HCT116 (cell line): ENCODE results near the gene YTHDF1. TPM values are rescaled to one million over a fixed set of nuclear protein-coding genes. Genes with fewer than 3 reads are reported as not detected.

Experiments used
- ATAC-seq: fragments of 200-7000 bp; cut with Tn5 transposase; 2 replicates; pipeline ENCODE4 v1.9.1; 2020; ENCODE audit warnings: mild to moderate bottlenecking, moderate library complexity
- BruUV-seq: library from RNA; stranded (reverse); fragments of 400-500 nt; replicated peaks from 2 replicates; lab custom pipeline; 2021; lab: Mats Ljungman, UMichigan
- CTCF ChIA-PET: fragments of 300-600 bp; sonication (Branson Sonifier 250); formaldehyde crosslinking; loops from one replicate; lab custom pipeline; 2021; ENCODE audit warnings: antibody characterized with exemption; lab: Charles Lee
- POLR2A ChIA-PET: fragments of 300-600, 350-600 bp; sonication (Branson Sonifier 250); formaldehyde crosslinking; loops from one replicate; lab custom pipeline; 2021; ENCODE audit warnings: antibody characterized with exemption; lab: Charles Lee
- RAD21 ChIA-PET, 2 experiments: fragments of 300-600 bp; sonication (Branson Sonifier 250); formaldehyde crosslinking; loops; one replicate each; lab custom pipeline; 2023; ENCODE audit warnings: low total read pairs in 2 of 2; ENCODE audit not compliant: uncharacterized antibody in 2 of 2, unreplicated experiment in 2 of 2, low non-redundant PET in 1 of 2; lab: Charles Lee
- DNase-seq: peaks from one replicate; pipeline ENCODE4 v3.0.0-alpha.2; 2010; ENCODE audit warnings: low read depth, low spot score
- H2AFZ ChIP-seq: fragments of 200-600 bp; shearing (Covaris generic), sonication (generic); 2 replicates; pipeline ENCODE4 v1.6.1; 2017; ENCODE audit warnings: low read depth, mixed run types, mixed read lengths, antibody characterized with exemption, low read length; ENCODE audit not compliant: poor library complexity, severe bottlenecking
- H3K27ac ChIP-seq: 2 replicates; pipeline ENCODE4 v1.5.1; 2012; ENCODE audit warnings: low read depth, low read length
- H3K27me3 ChIP-seq: fragments of 200-600 bp; sonication (generic); 2 replicates; pipeline ENCODE4 v1.6.1; 2016; ENCODE audit warnings: mixed run types, low read length, mixed read lengths; ENCODE audit not compliant: insufficient read depth
- H3K36me3 ChIP-seq, 2 experiments: fragments of 200-500 bp in 1 of 2; fragments of 200-600 bp in 1 of 2; sonication (Bioruptor generic) in 1 of 2; sonication (generic) in 1 of 2; 2 replicates each; pipeline versions ENCODE4 v1.5.1 to v1.6.1; 2014 to 2016; ENCODE audit warnings: low read length in 2 of 2, inconsistent platforms in 1 of 2, mixed read lengths in 1 of 2, mixed run types in 1 of 2; ENCODE audit not compliant: insufficient read depth in 2 of 2, control insufficient read depth in 1 of 2
- H3K4me1 ChIP-seq, 2 experiments: fragments of 200-600 bp in 1 of 2; sonication (generic) in 1 of 2; 2 replicates each; pipeline versions ENCODE4 v1.5.1 to v1.6.1; 2012 to 2017; ENCODE audit warnings: low read length in 2 of 2, inconsistent platforms in 1 of 2, mild to moderate bottlenecking in 1 of 2, mixed read lengths in 1 of 2, mixed run types in 1 of 2, moderate library complexity in 1 of 2; ENCODE audit not compliant: insufficient read depth in 2 of 2, control insufficient read depth in 1 of 2
- H3K4me2 ChIP-seq: fragments of 200-600 bp; sonication (generic); 2 replicates; pipeline ENCODE4 v1.6.1; 2017; ENCODE audit warnings: mixed run types, low read length, mixed read lengths
- H3K4me3 ChIP-seq, 2 experiments: fragments of 200-600 bp in 1 of 2; sonication (generic) in 1 of 2; replicated peaks in 1 of 2; 2 replicates each; pipeline ENCODE4 v1.5.1; 2011 to 2016; ENCODE audit warnings: low read length in 2 of 2, control low read depth in 1 of 2, low read depth in 1 of 2, mild to moderate bottlenecking in 1 of 2, mixed read lengths in 1 of 2, mixed run types in 1 of 2
- H3K79me2 ChIP-seq: fragments of 200-600 bp; sonication (generic); 2 replicates; pipeline ENCODE4 v1.6.1; 2017; ENCODE audit warnings: mild to moderate bottlenecking, mixed run types, low read length, moderate library complexity, mixed read lengths; ENCODE audit not compliant: insufficient read depth
- H3K9ac ChIP-seq: fragments of 200-600 bp; sonication (generic); 2 replicates; pipeline ENCODE4 v1.6.1; 2016; ENCODE audit warnings: low read length, mixed read lengths
- H3K9me2 ChIP-seq: fragments of 200-600 bp; sonication (generic), shearing (Covaris generic); 2 replicates; pipeline ENCODE4 v1.6.1; 2017; ENCODE audit warnings: mixed run types, mild to moderate bottlenecking, moderate library complexity; ENCODE audit not compliant: insufficient read depth
- H3K9me3 ChIP-seq, 2 experiments: fragments of 200-500 bp in 1 of 2; fragments of 200-600 bp in 1 of 2; sonication (Bioruptor generic) in 1 of 2; sonication (generic) in 1 of 2; 2 replicates each; pipeline ENCODE4 v1.6.1; 2014 to 2017; ENCODE audit warnings: low read length in 2 of 2, mixed read lengths in 2 of 2, inconsistent platforms in 1 of 2, low read depth in 1 of 2, mild to moderate bottlenecking in 1 of 2, mixed run types in 1 of 2, moderate library complexity in 1 of 2; ENCODE audit not compliant: control insufficient read depth in 1 of 2, insufficient read depth in 1 of 2
- H4K20me1 ChIP-seq: fragments of 200-600 bp; sonication (generic), shearing (Covaris generic); 2 replicates; pipeline ENCODE4 v1.6.1; 2017; ENCODE audit warnings: mixed run types, mild to moderate bottlenecking, moderate library complexity; ENCODE audit not compliant: insufficient read depth
- CBX3 ChIP-seq: IDR thresholded peaks from 2 replicates; pipeline ENCODE4 v1.6.1; 2012; ENCODE audit warnings: low read depth
- CEBPB ChIP-seq: IDR thresholded peaks from 2 replicates; pipeline ENCODE4 v1.6.1; 2012; ENCODE audit warnings: low read depth
- ELF1 ChIP-seq: IDR thresholded peaks from 2 replicates; pipeline ENCODE4 v1.6.1; 2012; ENCODE audit warnings: low read depth, borderline replicate concordance
- EZH2 ChIP-seq: fragments of 200-600 bp; sonication (generic); IDR thresholded peaks from 2 replicates; pipeline ENCODE4 v1.6.1; 2017; ENCODE audit warnings: antibody characterized with exemption, mixed run types
- EZH2phosphoT487 ChIP-seq: fragments of 200-600 bp; IDR thresholded peaks from 2 replicates; pipeline ENCODE4 v1.6.1; 2018; ENCODE audit warnings: antibody characterized with exemption, borderline replicate concordance
- FOSL1 ChIP-seq: IDR thresholded peaks from 2 replicates; pipeline ENCODE4 v1.6.1; 2012; ENCODE audit warnings: low read depth
- JUND ChIP-seq: IDR thresholded peaks from 2 replicates; pipeline ENCODE4 v1.6.1; 2012
- POLR2A ChIP-seq: IDR thresholded peaks from 2 replicates; pipeline ENCODE4 v1.7.0; 2011; ENCODE audit warnings: borderline replicate concordance; ENCODE audit not compliant: insufficient read depth, insufficient read length; ENCODE audit errors: extremely low read depth
- POLR2AphosphoS5 ChIP-seq: IDR thresholded peaks from 2 replicates; pipeline ENCODE4 v1.6.1; 2011; ENCODE audit warnings: mild to moderate bottlenecking, low read depth, low read length, moderate library complexity
- SIN3A ChIP-seq: IDR thresholded peaks from 2 replicates; pipeline ENCODE4 v1.6.1; 2012; ENCODE audit warnings: low read depth
- SP1 ChIP-seq: IDR thresholded peaks from 2 replicates; pipeline ENCODE4 v1.6.1; 2012; ENCODE audit warnings: low read depth
- YY1 ChIP-seq: IDR thresholded peaks from 2 replicates; pipeline ENCODE4 v1.6.1; 2011; ENCODE audit warnings: low read length, low read depth, moderate library complexity, mild to moderate bottlenecking; ENCODE audit not compliant: insufficient replicate concordance; ENCODE audit errors: extremely low read depth
- ZNF274 ChIP-seq: fragments of 200-500 bp; sonication (Bioruptor generic); IDR thresholded peaks from 2 replicates; pipeline ENCODE4 v1.6.1; 2014; ENCODE audit warnings: mild to moderate bottlenecking, low read depth, low read length, inconsistent platforms
- intact Hi-C: fragments of 100-400 bp; cut with micrococcal nuclease; formaldehyde crosslinking; loops from 2 replicates; pipeline ENCODE4 v1.10.0; 2022
- total RNA-seq: library from RNA; stranded (reverse); gene quantifications from one replicate; pipeline ENCODE4 v1.2.1, GENCODE V29; 2021; ENCODE audit not compliant: unreplicated experiment
- TF ChIP-seq, protein P1 (sequence below): IDR thresholded peaks from 2 replicates; pipeline ENCODE4 v1.6.1; 2012; ENCODE audit warnings: low read depth
- TF ChIP-seq, protein P2 (sequence below): IDR thresholded peaks from 2 replicates; pipeline ENCODE4 v1.6.1; 2012
- TF ChIP-seq, protein P3 (sequence below): IDR thresholded peaks from 2 replicates; pipeline ENCODE4 v1.6.1; 2011; ENCODE audit warnings: mild to moderate bottlenecking, low read length, moderate library complexity; ENCODE audit not compliant: insufficient replicate concordance; ENCODE audit errors: extremely low read depth

YTHDF1 gene
- total RNA-seq, 1 experiment from 2014 or later, result 42.8 TPM

DNA sequence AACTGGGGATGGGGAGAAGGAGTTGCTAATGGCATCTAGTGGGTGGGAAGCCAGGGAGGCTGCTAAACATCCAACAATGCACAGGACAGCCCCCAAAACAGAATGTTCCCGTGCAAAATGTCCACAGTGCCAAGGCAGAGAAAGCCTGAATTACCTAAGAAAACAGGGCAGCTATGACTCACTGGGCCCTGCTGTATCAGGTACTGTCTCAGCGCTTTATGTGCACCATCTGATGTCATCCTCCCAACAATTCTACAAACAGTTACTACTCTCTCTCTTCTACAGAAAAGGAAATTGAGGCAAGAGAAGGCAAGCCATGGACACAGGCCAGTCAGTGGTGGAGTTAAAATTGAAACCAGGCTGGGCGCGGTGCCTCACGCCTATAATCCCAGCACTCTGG lies 3.1 kb downstream of the YTHDF1 start:
- DNase-seq (no peak), ATAC-seq (no peak)
- no peak overlapping the region for H3K4me3 ChIP-seq
- H3K36me3 ChIP-seq, result peaks cover 48 to 61% of the 10 kb centered on the region in 2 experiments
- peaks cover 14% of the 10 kb centered on the region; the same call in 1 of the 2 replicates for H4K20me1 ChIP-seq
- intact Hi-C loops, result no loop called here
- no peak overlapping the region for H3K4me2 ChIP-seq
- H3K27ac ChIP-seq, result no peak overlapping the region
- H3K9ac ChIP-seq, result no peak overlapping the region
- H3K4me1 ChIP-seq, result peaks cover 14 to 21% of the 10 kb centered on the region in 2 experiments
- POLR2A ChIA-PET, result no interaction called here
- CTCF ChIA-PET, result no interaction called here
- H3K9me2 ChIP-seq, result no peaks in the 10 kb centered on the region
- RAD21 ChIA-PET, result no interaction called here
- H2AFZ ChIP-seq, result no peak overlapping the region
- H3K9me3 ChIP-seq, result no peaks in the 10 kb centered on the region
- peaks cover 80% of the 10 kb centered on the region for H3K79me2 ChIP-seq
- BruUV-seq, result no TSS peak
- H3K27me3 ChIP-seq, result no peaks in the 10 kb centered on the region
- no peak for TF ChIP-seq CEBPB
- TF ChIP-seq, all 23 proteins: peak for 0

DNA sequence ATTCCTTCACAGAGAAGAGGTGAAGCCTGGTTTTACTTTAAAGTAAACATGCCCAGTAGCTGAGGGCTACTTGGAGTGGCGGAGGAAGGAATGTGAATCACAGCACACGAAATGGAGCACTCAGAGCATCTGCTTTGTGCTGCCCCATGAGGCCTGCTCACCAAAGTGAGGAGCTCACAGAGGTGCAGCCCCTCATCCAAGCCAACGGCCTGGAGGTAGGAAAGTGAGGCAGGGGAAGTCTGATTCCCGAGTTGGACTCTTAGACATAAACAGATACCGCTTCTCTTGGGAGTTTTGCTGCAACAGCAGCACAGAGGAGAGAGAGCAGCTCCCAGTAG lies 3.6 kb downstream of the YTHDF1 start:
- Histone ChIP-seq H3K79me2 (peaks cover 84% of the 10 kb centered on the region), H3K4me2 (no peak overlapping the region), H3K9me3 (no peaks in the 10 kb centered on the region), H3K9ac (no peak overlapping the region), H3K4me1 (peaks cover 13 to 20% of the 10 kb centered on the region in 2 experiments), H3K36me3 (peaks cover 51 to 66% of the 10 kb centered on the region in 2 experiments), H4K20me1 (peaks cover 14% of the 10 kb centered on the region; the same call in 1 of the 2 replicates), H3K4me3 (no peak overlapping the region), H2AFZ (no peak overlapping the region), H3K27me3 (no peaks in the 10 kb centered on the region), H3K9me2 (no peaks in the 10 kb centered on the region), H3K27ac (no peak overlapping the region)
- TF ChIP-seq FOSL1 (no peak), JUND (no peak), SIN3A (no peak), CBX3 (no peak), ZNF274 (no peak), ELF1 (no peak), POLR2A (no peak), EZH2phosphoT487 (no peak), EZH2 (no peak), SP1 (no peak), POLR2AphosphoS5 (no peak), YY1 (no peak)
- TF ChIP-seq, protein P1, sequence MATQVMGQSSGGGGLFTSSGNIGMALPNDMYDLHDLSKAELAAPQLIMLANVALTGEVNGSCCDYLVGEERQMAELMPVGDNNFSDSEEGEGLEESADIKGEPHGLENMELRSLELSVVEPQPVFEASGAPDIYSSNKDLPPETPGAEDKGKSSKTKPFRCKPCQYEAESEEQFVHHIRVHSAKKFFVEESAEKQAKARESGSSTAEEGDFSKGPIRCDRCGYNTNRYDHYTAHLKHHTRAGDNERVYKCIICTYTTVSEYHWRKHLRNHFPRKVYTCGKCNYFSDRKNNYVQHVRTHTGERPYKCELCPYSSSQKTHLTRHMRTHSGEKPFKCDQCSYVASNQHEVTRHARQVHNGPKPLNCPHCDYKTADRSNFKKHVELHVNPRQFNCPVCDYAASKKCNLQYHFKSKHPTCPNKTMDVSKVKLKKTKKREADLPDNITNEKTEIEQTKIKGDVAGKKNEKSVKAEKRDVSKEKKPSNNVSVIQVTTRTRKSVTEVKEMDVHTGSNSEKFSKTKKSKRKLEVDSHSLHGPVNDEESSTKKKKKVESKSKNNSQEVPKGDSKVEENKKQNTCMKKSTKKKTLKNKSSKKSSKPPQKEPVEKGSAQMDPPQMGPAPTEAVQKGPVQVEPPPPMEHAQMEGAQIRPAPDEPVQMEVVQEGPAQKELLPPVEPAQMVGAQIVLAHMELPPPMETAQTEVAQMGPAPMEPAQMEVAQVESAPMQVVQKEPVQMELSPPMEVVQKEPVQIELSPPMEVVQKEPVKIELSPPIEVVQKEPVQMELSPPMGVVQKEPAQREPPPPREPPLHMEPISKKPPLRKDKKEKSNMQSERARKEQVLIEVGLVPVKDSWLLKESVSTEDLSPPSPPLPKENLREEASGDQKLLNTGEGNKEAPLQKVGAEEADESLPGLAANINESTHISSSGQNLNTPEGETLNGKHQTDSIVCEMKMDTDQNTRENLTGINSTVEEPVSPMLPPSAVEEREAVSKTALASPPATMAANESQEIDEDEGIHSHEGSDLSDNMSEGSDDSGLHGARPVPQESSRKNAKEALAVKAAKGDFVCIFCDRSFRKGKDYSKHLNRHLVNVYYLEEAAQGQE, result no peak
- TF ChIP-seq, protein P2, sequence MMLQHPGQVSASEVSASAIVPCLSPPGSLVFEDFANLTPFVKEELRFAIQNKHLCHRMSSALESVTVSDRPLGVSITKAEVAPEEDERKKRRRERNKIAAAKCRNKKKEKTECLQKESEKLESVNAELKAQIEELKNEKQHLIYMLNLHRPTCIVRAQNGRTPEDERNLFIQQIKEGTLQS, result no peak
- TF ChIP-seq, protein P3, sequence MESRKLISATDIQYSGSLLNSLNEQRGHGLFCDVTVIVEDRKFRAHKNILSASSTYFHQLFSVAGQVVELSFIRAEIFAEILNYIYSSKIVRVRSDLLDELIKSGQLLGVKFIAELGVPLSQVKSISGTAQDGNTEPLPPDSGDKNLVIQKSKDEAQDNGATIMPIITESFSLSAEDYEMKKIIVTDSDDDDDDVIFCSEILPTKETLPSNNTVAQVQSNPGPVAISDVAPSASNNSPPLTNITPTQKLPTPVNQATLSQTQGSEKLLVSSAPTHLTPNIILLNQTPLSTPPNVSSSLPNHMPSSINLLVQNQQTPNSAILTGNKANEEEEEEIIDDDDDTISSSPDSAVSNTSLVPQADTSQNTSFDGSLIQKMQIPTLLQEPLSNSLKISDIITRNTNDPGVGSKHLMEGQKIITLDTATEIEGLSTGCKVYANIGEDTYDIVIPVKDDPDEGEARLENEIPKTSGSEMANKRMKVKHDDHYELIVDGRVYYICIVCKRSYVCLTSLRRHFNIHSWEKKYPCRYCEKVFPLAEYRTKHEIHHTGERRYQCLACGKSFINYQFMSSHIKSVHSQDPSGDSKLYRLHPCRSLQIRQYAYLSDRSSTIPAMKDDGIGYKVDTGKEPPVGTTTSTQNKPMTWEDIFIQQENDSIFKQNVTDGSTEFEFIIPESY, result no peak
- ATAC-seq (no peak), DNase-seq (no peak)
- BruUV-seq, result no TSS peak
- RAD21 ChIA-PET, result no interaction called here
- intact Hi-C loops, result no loop called here
- POLR2A ChIA-PET, result no interaction called here
- CTCF ChIA-PET, result interaction anchor here (0.7 kb wide), 1 partner anchor 22 kb away, joined by 3 read pairs; no protein-coding TSS in a partner anchor
